GM21529 (cell line): ENCODE measurements around the gene OSM.
"Not testable (repeated sequence)": the region's sequence is repeated elsewhere in the genome, so short reads cannot be mapped to it uniquely, and the experiment has no call there.

Source experiments
- ATAC-seq: cut with Tn5 transposase; IDR thresholded peaks from one replicate; pipeline ENCODE4 v1.9.1; 2021; ENCODE audit not compliant: unreplicated experiment

Gene OSM

DNA sequence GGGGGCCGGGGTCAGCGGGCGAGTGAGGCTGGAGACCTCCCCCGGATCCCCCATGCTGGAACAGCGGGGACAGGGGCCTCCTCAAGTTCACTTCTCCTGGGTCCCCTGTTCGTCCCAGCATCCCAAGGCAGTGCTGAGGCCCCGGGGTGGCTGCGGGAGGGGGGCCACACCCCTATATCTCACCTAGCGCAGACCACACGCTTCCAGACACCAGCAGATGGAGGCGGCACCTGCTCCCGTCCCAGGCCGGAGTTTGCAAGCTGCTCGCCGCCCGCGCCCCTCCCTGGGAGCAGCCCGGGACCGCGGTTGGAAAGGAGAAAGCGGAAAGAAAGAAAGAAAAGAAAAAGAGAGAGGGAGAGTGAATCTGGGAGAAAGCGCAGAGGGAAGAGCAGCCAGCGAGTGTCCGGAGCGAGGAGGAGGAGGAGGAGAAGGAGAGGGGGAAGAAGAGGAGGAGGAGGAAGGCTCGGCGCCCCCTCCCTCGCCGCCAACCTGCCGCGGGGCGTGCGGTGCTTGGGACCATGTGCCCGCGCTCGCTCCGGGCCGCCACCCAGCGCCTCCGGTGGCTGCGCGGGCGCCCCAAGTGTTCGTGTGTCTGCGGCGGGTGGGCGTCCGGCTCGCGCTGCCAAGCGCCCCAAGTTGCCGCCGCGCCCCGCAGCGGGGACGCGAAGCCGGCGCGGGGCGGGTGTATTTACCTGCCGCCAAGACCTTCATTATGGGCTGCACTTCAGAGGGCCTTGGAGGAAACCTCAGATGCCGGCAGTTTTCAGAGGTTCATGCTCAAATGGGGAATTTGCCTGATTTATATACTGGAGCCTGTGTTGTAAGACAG, 20.5 kb downstream of the OSM start, which contains the start of gene LIF:
LIF (minus strand) TSS at position 775 of the 829 bp plus-strand sequence; CDS start at position 711, 64 bp downstream.
- ATAC-seq, result no peak

DNA sequence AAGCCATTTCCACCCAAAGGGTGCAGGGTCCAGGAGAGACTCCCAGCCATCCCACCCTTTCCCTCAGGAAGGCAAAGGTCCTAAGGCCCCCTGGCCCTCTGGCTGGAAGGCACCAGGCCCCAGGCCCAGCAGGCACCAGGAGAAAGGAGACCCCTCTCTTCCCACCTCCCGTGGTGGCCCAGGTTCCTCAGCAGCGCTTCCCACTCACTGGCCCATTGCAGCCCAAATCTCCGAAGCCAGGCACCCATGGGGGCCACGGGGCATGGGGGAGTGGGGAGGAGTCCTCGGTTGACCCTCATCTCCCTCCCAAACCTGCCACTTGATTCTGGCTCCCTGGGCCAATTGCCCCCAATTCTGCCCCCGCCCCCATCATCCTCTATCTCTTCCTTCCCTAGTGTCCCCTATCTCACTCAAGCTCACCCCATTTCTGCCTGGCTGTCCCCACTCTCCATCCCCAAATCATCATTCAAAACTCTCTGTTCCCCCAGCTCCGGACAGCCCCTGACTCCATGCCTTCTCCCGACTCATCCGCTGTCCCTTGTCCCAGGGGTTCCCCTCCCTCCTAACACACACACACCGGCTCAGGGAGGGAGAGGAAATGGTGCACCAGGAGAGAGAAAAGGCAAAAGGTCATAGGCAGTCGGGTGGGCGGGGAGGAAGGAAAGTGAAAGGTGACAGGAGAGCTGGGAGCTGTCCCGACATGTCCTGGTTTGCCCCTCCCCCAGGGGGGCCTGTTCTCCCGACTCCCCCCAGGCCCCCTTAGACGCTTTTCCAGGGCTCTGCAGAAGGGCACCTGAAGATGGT, 21.3 kb downstream of the OSM start:
- ATAC-seq, result no peak

DNA sequence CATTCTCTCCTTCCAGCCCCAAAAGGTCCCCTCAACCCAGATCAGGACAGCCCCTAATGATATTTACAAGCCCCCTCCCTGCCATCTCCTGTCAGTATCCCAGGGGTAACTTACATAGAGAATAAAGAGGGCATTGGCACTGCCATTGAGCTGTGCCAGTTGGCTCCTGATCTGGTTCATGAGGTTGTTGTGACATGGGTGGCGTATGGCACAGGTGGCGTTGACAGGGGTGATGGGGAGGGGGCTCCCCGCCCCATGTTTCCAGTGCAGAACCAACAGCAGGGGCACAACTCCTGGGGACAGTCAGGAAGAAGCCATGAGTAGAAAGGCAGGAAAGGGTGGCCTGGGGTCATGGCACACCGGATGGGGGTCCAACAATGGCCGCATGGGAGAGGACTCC, 22.0 kb downstream of the OSM start:
- ATAC-seq, result no peak

DNA sequence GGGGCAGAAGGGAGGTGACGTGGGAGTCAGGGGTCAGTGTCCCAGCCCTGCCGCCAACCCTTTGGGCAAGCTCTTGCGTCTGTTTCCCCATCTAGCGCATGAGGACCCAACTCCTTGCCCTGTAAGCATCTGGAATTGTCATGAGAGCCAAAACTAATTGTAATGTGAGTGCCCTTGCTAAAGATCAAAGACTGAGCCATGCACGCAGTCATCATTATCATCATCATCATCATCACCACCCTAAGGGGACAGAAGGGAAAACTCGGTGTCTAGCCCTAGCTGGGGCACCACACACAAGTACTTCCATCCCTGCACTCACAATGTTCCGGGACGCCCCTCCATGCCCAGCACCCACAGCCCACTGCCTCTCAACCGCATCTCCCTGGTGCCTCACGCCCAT, 22.6 kb downstream of the OSM start:
- ATAC-seq, result no peak

DNA sequence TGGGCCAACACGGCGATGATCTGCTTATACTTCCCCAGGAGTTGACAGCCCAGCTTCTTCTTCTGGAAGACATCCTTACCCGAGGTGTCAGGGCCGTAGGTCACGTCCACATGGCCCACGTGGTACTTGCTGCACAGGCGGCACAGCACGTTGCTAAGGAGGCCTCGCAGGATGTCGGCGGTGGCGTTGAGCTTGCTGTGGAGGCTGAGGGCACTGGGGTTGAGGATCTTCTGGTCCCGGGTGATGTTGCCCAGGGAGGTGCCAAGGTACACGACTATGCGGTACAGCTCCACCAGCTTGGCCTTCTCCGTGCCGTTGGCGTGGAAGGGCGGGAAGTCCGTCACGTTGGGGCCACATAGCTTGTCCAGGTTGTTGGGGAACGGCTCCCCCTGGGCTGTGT, 23.0 kb downstream of the OSM start:
- ATAC-seq, result no peak

DNA sequence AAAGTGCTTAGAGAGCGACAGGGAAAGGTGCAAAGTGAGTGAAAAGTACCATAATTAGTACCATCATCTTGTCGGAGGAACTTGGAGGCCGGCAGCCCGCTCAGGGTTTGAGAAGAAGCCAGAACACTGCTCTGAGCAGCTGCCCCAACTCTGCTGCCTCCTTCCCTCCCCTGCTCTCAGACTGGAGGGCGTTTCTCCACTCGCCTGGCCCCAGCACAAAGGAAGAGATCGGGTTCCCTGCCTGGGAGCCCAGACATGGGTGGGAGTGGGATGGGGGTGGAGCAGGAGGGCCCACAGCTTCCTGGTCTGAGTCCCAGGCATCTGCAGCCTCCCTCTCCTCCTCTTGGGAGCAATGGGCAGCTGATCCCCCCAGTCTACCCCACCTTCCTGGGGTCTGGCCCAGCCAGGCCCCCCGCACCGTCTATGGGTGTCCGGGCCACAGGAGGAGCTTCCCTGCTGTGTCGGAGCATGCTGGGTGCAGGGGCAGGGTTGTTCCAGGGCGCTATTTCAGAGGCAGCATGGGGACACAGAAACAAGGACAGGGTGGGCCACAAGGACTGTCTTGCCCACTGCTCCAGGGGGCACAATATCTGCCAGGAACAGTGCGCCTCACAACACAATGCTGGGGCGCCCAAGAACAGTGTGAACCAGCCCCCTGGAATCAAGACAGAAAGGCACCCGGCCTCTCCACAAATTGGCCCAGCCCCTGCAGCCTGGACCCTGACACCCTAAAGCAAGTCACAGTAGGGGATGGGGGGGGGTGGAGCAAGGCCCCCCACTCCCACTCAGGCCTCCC, 24.9 kb downstream of the OSM start:
- ATAC-seq, result no peak

DNA sequence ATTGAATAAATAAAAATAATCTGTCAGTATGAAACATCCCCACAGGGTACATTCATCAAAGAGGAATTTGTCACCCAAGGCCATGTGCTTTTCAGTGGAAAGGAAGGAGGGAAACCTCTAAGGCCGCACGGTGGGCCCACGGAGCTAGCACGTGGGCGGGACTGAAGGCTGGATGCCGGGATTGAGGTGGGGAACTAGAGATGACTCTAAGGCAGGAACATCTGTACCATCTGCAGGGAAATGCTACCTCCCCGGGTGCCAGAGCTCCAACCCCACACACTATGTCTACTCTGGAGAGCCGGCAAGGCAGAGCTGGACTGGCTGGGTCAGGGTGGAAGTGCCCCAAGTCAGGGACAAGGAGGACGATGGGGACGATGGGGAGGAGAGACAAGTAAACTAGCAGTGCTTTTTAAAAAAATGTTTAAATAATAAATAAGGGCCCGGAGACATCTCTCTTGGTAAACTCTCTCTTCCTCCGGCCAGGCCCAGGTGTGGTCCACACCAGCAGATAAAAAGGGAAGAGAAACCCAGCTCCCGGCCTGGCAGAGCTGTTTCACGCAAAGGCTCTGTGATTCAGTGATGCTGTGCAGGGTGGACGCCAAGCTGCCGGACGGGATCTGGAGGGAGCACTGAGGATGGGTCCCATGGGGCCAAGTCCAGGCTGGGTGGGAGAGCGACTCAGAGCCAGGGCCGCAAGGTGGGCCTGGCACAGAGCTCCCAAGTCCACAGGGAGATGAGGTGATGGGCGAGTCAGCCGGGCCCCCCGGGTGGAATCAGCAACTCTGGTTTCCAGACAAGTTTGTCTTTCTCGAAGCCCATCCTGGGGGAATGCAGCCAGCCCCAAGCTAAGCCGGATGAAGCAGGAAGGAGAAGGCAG, 25.9 kb downstream of the OSM start:
- no peak for ATAC-seq

DNA sequence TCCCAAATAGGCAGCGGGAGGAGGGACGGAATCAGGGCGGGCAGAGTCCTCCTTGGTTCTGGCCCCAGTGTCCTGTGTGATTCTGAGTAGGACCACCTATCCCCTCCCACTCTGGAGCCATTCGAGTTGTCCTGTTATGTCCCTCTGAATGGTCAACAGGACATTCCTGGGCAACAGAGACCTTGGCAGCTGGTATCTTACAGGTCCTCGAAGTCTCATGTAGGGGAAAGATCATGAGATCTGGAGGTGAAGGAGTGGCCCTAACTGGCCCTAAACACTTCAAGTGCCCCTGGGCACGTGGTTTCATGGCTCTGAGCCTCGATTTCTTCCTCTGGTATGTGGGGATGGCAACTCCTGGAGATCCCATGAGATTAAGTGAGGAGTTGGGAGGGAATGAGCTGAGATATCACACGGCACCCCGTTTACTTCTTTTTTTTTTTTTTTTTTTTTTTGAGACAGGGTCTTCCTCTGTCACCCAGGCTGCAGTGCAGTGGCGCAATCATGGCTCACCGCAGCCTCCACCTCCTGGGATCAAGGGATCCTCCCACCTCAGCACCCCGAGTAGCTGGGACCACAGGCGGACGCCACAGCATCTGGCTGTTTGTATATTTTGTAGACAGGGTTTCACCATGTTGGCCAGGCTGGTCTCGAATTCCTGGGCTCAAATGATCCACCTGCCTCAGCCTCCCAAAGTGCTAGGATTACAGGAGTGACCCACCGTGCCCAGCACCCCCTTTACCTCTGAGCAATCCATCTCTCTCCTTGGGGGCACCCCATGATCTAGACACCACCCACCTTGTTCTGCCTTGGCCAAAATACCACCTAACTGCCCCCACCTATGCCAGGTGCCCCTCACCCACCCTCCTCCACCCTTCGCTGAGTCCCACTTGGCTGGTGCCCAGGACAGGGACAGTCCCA, 26.9 kb downstream of the OSM start:
- ATAC-seq, result no peak

DNA sequence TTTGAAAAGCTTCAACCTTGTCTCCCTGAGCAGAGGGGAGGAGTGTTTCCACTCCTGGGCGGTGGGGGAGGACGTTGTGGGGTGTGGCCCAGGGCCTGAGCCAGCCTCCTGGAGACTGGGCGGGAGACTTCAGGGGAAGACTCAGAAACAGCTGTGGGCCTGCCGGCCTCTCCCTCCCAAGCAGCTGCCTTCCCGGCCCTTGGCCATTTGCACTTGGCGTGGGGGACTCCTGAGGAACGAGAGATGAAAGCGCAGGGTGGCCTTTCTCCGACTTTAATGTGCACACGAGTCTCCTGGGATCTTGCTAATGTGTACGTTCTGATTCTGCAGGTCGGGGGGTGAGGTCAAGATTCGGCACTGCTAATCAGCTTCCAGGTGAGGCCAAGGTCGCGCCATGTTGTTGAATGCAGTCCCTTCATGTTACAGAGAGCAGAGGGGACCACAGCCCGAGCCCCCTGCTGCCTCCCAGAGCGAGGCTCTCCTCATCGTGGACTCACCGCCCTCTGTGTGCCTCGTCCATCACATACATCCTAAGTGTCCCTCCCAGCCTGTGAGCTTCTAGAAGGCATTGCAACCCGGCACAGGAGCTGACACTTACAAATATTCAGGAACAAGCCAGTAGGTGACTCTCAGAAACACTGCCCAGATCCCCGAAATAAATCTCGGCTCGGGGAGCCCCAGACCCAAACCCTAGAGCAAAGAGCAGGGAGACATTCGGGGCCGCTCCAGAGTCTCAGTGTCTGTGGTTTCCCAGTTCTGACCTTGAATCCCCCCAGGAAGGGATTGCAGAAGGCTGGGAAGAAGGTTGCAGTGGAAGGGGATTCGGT, 27.8 kb downstream of the OSM start:
- ATAC-seq, result no peak

DNA sequence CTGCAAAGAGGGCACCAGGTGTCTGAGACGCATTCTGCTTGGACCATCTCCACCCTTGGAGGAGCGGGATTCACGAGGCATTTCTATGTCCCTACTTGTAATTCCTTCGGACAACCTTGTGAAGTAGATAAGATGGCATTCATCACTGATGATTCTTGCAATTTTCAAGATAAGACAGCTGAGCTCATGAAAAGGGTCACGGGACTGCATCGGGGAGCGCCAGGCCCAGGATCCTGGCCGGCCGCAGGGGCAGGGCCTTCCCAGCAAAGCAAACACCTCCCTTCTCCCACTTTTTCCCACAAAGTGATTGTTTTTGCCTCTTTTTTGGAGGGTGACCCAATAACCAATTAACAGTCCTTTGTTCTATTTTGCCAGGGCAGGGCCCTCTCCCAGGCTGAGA, 28.5 kb downstream of the OSM start:
- no peak for ATAC-seq

DNA sequence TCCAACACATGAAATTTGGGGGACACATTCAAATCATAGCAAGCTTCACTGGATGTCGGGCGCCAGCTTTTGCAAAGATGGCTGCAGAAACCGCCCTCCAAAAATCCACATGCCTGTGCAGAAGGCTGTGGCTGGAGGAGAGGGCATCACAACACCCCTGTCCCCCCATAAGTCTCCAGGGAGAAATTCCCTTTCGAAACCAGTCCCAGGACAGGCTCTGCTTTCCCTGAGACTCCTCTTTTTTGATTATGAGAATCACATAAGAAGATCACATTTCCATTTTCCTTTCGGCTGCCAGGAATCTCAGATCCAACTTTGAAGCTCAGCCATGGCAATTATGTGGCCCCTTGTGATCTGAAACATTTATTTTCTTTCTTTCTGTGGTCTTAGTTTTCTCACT, 29.8 kb downstream of the OSM start:
- ATAC-seq, result no peak

DNA sequence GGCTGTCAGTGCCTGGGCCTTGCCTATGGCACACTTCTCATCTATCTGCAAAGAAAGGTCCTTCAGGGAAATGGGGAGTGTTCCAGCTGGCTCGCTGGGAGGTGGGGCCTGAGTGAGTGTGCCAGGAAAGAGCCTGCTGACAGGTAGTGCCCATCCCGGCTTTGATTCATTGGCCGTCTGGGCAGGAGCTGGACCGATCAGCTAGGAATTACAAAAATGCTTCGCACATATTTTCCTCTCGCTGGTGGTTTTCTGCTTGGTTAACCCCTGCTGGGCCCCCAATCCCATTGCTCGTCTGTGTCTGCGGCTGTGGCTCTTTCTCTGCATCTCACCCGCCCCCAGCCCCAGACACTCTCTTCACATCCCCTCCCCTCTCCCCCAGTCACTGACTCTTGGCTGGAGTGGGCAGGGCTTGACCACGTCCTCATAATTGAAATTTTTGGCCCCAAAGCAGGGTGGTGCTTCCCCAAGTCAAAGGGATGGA, 30.9 kb downstream of the OSM start:
- no peak for ATAC-seq

DNA sequence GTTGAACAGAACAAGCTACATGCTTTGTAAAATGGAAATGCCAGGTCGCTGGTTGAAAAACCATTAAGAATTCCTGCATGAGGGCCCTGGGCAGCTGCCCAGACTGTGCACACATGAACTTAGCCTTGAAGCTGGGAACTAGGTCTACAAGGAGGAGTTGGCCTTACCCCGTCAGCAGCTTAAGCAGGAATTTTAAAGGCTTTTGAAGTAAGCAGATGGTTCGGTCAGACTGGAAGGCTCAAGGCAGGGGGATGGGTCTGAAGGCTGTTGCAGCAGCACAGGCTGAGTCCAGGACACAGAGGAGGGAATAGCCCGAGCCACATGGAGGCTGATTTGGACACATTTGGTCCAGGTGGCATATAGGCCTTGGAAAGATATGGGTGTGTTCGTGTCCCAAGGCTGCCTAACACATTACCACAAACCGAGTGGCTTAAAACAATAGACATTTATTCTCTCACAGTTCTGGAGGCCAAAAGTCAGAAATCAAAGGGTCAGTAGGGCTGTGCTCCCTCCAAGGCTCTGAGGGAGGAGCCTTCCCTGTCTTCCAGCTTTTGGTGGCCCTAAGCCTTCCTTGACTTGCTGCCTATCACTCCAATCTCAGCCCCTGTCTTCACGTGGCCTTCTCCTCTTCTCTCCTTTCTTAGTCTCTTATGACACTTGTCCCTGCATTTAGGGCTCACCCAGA, 31.7 kb downstream of the OSM start:
- ATAC-seq, result no peak

DNA sequence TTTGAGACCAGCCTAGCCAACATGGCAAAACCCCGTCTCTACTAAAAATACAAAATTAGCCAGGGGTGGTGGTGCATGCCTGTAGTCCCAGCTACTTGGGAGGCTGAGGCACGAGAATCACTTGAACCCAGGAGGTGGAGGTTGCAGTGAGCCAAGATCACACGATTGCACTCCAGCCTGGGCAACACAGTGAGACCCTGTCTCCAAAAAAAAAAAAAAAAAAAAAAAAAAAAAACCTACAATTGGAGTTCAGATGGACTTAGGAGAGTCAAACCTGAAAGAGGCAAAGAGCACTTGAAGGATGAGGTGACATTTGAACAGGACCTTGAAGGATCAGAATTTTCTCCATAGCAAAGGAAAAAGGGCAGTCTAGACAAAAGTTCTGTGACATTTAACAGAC, 32.3 kb downstream of the OSM start:
- ATAC-seq, result not testable (repeated sequence)

DNA sequence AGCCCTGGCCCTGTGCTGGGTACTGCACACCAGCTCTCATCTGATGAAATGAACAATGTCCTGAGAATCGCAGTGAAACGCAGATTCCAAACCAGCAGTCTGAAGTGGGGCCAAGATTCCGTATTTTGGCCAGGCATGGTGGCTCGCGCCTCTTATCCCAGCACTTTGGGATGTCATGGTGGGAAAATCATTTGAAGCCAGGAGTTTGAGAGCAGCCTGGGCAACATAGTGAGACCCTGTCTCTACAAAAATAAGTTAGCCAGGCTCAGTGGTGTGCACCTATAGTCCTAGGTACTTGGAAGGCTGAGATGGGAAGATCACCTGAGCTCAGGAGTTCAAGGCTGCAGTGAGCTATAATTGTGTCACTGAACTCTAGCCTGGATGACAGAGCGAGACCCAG, 33.1 kb downstream of the OSM start:
- no peak for ATAC-seq

DNA sequence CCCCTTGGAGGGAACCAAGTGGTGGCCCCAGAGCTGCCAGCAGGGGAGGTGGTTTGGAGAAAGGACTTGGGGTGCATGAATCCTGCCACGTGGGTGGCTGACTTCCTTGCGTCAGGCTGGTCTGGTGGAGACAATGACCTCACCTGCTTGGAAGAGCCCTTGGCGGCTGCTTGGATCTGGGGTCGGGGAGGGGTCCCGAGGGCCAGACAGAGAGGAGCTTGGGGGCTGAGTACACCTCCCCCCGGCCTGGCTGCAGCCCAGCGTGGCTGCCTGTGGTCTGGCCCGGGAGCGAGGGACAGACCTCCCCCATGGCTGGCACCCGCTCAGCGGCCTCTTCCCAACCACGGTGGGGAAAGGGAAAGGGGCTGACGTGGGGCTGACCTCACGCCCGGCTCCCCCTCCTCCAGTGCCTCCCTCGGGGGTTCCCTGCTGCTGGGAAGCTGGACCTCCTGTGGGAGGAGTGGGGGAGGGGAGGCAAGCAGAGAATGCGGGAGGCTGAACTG, 33.9 kb downstream of the OSM start:
- ATAC-seq, result no peak

DNA sequence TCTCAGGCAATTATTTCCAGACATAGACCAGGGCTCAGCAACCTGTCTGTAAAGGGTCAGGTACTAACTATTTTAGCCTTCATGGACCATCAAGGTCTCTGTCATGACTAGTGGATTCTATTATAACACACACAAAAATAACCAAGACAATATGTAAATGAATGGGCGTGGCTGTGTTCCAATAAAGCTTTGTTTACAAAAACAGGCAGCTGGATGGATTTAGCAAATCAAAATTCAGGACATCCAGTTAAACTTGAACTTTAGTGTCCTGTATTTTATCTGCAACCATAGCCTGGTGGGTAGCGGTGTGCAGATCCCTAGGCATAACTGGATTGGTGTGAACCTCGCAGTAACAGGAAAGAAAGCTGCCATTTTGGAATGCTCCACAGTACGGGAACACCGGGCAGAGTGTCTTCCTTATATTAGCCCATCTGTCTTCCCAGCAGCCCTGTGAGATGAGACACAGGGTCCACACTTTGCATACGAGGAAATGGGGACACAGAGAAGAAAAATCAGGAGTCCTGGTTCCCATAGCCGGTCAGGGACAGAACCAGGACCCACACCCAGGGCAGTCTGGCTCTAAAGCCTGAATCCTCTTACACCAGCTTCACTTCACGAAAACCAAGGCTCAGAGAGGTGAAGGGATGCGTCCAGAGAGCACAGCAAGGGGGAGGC, 35.7 kb downstream of the OSM start:
- no peak for ATAC-seq
